Measurements from ENCODE around the gene WDR49.

DNA sequence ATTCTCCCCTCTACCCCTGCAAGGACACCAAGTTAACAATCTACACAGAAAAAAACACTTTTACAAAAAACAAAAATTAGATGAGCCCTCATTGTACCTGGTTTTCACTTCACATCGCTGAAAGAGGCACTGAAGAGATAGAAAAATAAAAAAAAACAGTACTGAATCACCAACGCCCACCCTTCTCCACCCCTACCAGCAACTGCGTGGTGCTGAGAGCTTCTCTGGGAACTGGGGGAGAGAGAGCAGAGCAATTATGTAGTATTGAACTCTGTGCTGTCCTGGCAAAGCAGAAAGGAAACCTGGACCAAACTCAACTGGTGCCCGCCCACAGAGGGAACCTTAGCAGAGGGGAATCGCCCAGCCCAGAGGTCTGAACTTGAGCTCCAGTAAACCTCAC, 44.6 kb downstream of the WDR49 start:
- TF ChIP-seq, protein P1, sequence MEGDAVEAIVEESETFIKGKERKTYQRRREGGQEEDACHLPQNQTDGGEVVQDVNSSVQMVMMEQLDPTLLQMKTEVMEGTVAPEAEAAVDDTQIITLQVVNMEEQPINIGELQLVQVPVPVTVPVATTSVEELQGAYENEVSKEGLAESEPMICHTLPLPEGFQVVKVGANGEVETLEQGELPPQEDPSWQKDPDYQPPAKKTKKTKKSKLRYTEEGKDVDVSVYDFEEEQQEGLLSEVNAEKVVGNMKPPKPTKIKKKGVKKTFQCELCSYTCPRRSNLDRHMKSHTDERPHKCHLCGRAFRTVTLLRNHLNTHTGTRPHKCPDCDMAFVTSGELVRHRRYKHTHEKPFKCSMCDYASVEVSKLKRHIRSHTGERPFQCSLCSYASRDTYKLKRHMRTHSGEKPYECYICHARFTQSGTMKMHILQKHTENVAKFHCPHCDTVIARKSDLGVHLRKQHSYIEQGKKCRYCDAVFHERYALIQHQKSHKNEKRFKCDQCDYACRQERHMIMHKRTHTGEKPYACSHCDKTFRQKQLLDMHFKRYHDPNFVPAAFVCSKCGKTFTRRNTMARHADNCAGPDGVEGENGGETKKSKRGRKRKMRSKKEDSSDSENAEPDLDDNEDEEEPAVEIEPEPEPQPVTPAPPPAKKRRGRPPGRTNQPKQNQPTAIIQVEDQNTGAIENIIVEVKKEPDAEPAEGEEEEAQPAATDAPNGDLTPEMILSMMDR (IDR thresholded peaks at IDR 0.05), result no peak
- TF ChIP-seq POLR2AphosphoS5 (IDR thresholded peaks at IDR 0.05; ENCODE audit: insufficient read depth in 1 of 2, low read depth in 1 of 2), result no peak

Measured in vagina (tissue), 2 donors.